ENCODE measurements around the gene VPS51.

VPS51 gene

GRCh38 chr11:65121865-65122696, 26.1 kb downstream of the VPS51 start, which contains the start of the genes FAU and MRPL49:
FAU (minus strand) TSS chr11:65122134; CDS start chr11:65121813, 321 bp downstream.
MRPL49 (plus strand) TSS chr11:65122321; CDS start chr11:65122347, 26 bp downstream.
- peak; percentile 96 to 97 for DNase-seq

- DNase-seq: no peak
Observed at GRCh38 chr11:65124480-65125196, 28.6 kb downstream of the VPS51 start.

- no peak for DNase-seq
Observed at GRCh38 chr11:65125197-65126056, 29.4 kb downstream of the VPS51 start.

DNA sequence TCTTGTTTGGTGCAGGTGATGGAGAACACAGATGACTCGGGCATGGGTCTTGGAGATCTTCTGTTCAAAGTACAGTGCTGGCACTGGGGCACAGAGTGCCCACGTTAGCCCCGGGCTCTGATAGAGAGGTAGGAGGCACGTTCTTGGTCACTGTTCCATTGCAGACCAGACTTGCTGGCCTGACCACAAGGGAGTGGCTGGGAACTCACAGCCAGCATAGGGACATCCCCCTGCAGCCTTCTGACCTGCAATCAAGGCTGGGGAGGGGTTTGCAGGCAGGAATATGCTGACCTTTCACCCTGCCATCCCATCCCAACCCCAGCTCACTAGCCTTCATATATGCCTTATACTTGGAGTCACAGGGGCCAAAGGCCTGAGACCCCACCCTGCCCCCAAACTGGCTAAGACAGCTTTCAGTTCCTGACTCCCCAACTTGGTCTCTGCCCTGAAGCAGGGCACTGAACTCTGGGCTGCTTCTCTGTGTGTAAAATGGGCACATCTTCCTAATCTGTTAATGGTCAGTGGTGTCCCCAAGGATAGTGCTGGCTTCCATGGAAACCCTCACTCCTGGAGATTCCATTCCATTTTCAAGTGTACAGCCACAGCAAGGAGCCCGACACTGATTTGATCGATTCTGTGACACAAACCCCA, 30.7 kb downstream of the VPS51 start:
- DNase-seq: no peak

DNA sequence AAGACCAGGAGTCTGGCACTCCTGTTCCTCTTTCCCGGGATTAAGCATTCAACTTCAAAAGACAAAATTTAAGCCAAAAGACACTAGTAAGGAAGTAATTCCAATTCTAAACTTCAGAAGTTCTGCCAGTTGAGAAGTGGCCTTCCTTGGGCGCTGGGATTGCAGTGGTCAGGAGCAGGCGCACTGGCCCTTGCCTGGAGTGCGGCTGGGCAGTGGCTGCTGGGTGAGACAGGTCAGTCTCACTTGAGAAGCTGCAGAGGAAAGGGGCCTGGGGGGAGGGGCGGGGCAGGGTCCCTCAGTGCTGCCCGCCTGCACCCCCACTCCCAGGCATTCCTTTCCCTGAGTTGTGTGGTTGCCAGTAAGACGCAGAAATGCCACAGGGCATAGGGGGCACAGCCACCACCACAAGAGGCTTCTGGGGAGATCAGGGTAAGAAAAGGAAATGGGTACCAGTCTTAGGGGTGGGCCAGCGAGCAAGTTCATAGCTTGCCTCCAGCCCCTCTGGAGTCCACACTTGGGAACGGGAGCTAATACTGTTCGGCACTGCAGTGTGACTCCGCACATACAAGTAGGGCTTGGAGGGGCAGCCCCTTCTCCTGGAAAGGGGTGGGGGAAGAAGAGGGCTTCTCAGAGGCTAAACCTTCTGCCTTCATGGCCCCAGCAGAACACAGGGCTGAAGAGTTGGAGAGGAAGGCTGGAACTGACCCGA, 31.6 kb downstream of the VPS51 start:
- no peak for DNase-seq

DNA sequence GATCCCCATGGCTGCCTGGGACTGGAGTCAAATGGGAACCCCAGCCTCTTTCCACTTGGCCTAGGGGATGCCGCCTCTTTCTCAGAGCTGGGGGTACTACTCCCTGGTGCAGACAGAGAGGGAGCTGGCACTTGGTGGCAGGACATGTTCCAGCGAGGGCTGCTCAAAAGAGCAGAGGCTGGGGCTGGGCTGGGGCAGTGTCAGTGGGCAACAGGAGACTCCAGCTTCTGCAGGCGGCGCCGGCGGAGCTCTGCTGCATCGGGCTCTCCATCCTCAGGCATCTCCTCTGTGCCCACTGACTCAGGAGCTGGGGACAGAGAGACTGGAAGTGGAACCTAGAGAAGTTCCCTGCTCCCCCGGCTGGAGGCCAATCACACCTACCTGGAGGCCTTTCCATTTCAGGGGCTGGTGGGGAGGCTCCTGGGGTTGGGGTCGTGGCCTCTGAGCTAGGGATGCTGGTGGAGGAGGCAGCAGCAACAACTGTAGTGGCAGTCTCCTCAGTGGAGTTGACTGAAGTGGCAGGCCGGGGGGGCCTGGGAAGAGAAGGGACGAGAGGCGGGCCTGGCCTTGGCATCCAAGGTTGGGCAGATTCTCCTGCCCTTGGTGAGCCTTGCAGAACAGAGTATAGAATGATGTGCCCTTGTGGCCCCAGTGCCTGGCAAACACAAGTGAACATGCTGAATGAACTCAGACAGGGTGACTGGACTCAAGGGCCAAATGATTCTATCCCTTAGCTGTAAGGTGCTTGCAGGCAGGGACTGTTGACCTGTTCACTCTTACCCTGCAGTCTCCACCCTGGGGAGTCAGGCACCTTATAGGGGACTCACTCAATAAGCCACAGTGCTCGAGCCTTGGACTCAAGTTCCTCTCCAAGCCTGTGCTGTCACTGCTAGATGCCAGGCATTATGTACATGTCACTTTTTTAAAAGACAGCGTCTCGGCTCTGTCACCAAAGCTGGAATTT, 32.5 kb downstream of the VPS51 start:
- no peak for DNase-seq

DNA sequence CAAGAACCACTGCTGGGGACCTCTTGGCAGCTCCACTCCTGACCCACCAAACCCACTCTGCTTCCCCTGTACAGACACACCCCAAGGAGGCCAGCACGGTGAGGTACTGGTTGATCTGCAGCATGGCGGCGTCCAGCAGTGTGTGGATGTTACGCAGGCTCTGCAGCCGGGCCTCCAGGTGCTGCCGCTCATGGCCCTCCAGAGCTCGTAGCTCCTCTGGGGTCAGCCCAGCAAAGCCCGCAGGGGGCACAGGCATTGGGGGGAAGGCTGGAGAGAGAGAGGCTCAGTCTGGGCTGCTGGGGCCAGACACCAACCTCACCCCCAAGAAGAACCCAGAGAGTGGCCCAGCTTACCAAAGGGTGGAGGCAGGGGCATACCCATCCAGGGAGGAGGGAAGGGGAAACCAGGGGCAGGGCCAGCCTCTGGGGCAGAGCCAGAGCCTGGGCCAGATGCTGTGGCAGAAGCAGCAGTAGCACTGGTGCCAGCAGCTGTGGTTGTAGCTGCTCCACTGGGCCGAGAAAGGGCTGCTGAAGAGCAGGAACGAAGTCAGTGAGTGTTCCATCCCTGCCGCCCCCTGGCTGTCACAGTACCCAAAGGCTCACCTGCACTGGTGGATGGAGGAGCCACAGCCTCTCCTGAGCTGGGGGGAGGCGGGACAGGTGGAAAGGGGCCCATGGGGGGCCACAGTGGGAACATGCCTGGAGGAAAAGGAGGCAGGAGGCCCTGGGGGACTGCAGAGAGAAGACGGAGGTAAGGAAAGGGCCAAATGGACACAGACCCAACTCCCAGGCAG, 33.8 kb downstream of the VPS51 start:
- DNase-seq: no peak

GRCh38 chr11:65130631-65131416, 34.8 kb downstream of the VPS51 start:
- DNase-seq: no peak

DNA sequence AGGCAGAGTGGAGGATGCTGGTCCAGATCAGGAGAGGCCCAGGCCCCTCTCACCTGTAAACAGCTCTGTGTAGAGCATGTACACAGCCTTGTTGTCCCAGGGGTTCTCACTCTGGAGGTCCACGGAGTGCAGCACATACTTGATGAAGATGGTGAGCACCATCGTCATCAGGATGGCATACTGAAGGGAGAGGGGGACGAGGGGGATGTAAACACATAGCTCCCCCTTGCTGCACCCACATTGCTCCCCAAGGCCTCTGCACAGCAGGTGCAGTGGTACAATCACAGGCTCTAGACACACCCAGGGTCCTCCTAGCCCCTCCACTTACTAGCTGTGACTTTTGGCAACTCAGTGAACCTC, 35.4 kb downstream of the VPS51 start:
- no peak for DNase-seq

- no peak for DNase-seq
Observed at GRCh38 chr11:65131895-65132237, 35.9 kb downstream of the VPS51 start.

GRCh38 chr11:65132238-65132987, 36.4 kb downstream of the VPS51 start:
- DNase-seq: no peak

GRCh38 chr11:65132988-65133700, 37.1 kb downstream of the VPS51 start:
- no peak for DNase-seq

GRCh38 chr11:65133724-65134123, 37.7 kb downstream of the VPS51 start:
- no peak for DNase-seq

GRCh38 chr11:65134240-65134951, 38.4 kb downstream of the VPS51 start, which contains the start of gene SYVN1:
SYVN1 (minus strand) TSS chr11:65134519; CDS start chr11:65133601, 918 bp downstream.
- DNase-seq: peak; percentile 79 to 88

- DNase-seq: peak; percentile 93 to 94
Observed at GRCh38 chr11:65134952-65135632, 39.1 kb downstream of the VPS51 start.

GRCh38 chr11:65135633-65136145, 39.7 kb downstream of the VPS51 start:
- no peak for DNase-seq
